ENCODE data around the gene CIPC. TPM values are rescaled to one million over a fixed set of nuclear protein-coding genes. Genes with fewer than 3 reads are reported as not detected.
A peak's percentile ranks its signal among the peaks of the same experiment; 100 is the strongest.

Gene CIPC
- total RNA-seq, 1 donor from 2014 or later: 10.2 TPM

- no peak for DNase-seq (ENCODE audit: low read depth)
- no peak overlapping the region for H3K4me3 ChIP-seq (ENCODE audit: low read depth, low read length)
- TF ChIP-seq CTCF (conservative IDR thresholded peaks at IDR 0.05; ENCODE audit: low read depth, low read length): no peak
Measured at GRCh38 chr14:77092676-77093075, 5.4 kb upstream of the CIPC start.

GRCh38 chr14:77094672-77095284 is 3.3 kb upstream of the CIPC start:
- DNase-seq (ENCODE audit: low read depth): no peak
- H3K4me3 ChIP-seq (ENCODE audit: low read depth, low read length): no peak overlapping the region
- TF ChIP-seq CTCF (conservative IDR thresholded peaks at IDR 0.05; ENCODE audit: low read depth, low read length): peak; percentile 97

GRCh38 chr14:77097006-77097699 is 905 bp upstream of the CIPC start:
- DNase-seq (ENCODE audit: low read depth): no peak
- H3K4me3 ChIP-seq (ENCODE audit: low read depth, low read length): peak overlapping the region; percentile 67
- no peak for TF ChIP-seq CTCF (conservative IDR thresholded peaks at IDR 0.05; ENCODE audit: low read depth, low read length)

GRCh38 chr14:77098529-77099353 is 683 bp downstream of the CIPC start:
- DNase-seq (ENCODE audit: low read depth): no peak
- peak overlapping the region; percentile 95 for H3K4me3 ChIP-seq (ENCODE audit: low read depth, low read length)
- no peak for TF ChIP-seq CTCF (conservative IDR thresholded peaks at IDR 0.05; ENCODE audit: low read depth, low read length)

- TF ChIP-seq CTCF (conservative IDR thresholded peaks at IDR 0.05; ENCODE audit: low read depth, low read length): no peak
- no peak for DNase-seq (ENCODE audit: low read depth)
- peak overlapping the region; percentile 95 for H3K4me3 ChIP-seq (ENCODE audit: low read depth, low read length)
Measured at GRCh38 chr14:77099425-77100167, 1.5 kb downstream of the CIPC start.

GRCh38 chr14:77100961-77101360 is 2.9 kb downstream of the CIPC start:
- no peak overlapping the region for H3K4me3 ChIP-seq (ENCODE audit: low read depth, low read length)
- no peak for DNase-seq (ENCODE audit: low read depth)
- no peak for TF ChIP-seq CTCF (conservative IDR thresholded peaks at IDR 0.05; ENCODE audit: low read depth, low read length)
